ENCODE data around the gene SCFD2.
"Not testable (repeated sequence)": the region's sequence is repeated elsewhere in the genome, so short reads cannot be mapped to it uniquely, and the experiment has no call there.

SCFD2 gene

DNA sequence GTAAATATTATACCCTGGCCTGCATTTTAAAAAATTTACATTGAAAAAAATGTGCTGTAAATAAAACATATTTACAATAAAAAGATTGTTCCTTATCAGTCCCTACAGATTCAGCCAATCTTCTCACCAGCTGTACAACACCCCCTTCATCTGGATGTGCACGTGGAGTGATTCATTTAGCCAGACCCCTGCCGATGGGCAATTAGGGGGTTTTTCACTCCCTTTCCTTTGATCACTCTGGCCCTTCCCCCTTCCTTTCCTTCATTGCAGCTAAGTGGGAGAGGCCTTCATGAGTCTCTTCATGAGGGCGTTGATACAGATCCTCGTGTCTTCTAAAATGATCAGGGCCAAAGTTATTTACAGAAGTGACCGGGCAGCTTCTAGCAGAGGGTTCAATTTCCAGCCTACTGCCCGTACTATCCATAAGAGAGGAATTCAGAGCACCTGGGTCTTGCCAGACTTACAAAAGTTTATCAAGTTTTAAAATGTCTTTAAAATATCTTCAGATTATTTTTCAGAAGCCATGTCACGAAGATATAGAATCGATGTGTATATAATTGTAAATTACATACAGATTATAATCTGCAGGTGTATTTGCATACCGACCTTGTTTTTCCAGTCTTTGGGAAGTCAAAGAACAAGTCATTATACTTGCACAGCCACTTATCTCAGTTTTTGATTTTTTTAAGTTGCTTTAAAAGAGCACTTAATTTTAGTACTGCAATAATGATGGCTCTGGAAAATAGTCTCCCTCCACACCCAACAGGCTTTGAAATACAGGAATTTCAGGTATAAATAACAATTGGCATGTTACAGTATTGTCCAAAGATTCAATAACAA, 525.1 kb downstream of the SCFD2 start:
- no peak for DNase-seq

DNA sequence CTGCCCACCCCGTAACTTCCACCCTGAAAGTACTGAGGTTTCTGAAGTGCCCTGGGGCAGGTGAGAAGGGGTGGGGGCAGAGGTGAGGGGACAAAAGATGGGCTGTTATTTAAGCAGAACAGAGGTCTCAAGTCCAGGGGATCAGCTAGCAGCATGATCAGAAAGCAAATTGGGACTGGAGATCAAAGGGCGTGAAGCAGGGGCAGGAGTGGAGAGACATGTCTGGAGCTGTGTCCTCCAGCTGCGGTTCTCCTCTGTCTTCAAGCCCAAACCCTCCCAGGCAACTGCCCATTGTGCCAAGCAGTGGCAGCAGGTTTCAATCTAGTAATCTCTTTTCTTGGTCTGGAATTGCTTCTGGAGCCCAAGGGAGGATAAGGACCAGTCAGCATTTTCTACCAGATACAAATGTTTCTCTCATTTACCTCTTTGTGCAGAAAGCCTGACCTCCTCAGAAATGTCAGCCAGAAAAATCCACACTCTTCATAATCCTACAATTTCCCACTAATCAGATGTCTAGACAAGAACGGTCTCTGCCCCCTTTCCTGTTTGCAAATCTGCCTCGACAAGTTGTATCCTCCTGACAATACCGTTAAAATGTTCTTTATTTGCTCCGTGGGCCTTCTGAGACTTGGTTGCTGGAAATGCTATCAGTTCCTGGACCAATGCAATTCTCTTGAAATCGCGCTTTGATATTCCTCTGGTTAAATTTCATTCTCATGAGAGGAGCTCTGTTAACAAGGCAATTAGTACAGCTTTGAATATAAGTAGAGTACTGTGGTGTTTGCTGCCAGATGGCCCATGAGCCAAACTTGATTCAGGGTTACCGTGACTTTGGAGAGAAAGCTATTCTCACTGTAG, 526.9 kb downstream of the SCFD2 start:
- DNase-seq = no peak

DNA sequence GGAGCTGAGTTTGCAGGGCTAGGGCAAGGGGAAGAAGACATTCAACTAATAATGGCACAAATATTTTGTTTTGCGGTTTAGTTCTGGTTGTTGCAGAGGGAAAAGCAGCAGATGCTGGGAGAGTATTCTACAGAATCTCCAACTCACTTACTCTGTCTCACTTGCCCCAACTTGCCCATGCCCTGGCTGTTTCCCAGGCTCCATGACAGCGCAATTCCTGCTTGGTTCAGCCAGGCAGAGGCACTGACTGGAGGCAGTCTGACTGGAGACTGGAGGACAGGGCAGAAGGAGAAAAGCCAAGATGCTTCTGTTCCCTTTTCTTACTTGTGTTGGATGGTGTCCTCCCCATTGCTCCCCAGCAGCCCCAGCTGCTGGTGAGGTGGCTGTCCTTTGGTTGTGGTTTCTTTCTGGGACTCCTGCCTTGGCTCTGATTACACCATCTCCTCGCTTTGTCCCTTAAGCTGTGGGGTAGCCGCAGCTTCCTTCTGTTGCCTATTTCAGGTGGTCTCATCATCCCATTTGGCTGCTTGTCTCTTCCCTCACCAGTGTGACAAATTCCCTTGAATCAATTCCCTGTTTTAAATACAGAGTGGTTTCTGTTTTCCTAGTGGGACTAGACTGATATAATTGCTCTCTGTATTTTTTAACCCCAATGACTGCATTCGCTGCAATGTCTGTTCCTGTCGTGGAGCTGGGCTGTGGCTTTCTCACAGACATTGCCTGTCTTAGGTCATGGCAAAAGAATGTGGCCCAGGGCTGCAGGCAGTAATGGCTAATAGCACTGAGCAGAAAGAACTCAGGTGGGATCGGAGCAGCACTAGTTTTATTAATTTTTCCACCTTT, 527.9 kb downstream of the SCFD2 start:
- no peak for DNase-seq

DNA sequence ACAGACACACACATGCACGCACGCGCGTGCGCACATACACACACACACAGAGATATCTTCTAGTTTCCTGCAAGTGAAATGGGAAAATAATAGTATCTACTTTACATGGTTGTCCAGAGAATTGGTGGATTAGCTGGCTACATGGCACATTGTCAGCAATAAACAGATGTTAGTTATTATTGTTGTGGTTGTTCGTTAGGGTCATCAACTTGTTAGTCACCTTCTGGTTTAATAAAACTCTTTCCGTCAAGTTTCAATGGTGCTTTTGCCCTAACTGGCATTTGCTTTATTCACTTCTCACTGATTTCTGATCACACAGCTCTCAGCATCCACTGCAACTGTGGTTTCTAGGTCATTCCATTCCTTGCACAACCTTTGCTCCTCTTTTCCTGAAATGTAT, 529.2 kb downstream of the SCFD2 start:
- DNase-seq = no peak

DNA sequence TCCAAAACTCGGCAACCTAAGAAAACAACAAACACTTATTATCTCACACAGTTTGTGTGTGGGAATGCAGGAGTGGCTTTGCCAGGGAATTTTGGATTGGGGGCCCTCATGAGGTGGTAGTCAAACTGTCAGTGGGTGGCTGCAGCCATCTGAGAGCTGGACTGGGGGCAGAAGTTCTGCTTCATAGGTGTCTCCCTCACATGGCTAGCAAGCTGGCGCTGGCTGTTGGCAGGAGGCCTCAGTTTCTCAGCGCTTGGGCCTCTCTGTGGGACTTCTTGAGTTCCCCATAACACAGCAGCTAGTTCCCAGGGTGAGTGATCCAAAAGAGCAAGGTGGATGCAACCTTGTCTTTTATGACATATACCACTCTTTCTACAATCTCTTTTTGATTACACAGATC, 529.7 kb downstream of the SCFD2 start:
- DNase-seq = no peak

DNA sequence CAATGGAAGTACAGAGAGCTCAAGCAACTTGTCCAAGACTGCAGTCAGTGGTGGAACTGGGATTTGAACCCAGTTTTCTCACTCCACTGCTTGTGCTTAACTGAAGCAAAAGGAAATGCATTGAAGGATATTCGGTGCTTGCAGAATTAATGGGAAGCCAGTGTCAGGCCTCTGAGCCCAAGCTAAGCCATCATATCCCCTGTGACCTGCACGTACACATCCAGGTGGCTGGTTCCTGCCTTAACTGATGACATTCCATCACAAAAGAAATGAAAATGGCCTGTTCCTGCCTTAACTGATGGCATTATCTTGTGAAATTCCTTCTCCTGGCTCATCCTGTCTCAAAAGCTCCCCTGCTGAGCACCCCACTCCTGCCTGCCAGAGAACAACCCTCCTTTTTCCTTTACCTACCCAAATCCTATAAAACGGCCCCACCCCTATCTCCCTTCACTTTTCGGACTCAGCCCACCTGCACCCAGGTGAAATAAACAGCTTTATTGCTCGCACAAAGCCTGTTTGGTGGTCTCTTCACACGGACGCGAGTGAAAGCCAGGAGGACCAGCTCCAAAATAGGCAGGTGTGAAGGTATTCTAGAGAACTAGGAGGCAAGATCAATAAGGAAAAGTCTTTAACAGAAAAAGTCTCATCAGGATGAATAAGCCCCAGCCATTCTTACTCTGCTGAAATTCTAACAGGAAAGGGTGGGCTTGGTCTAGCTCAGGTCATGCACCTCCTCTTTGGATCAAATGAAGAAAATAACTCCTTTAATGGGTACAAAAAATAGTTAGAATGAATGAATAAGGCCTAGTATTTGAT, 531.0 kb downstream of the SCFD2 start:
- DNase-seq = not testable (repeated sequence)

DNA sequence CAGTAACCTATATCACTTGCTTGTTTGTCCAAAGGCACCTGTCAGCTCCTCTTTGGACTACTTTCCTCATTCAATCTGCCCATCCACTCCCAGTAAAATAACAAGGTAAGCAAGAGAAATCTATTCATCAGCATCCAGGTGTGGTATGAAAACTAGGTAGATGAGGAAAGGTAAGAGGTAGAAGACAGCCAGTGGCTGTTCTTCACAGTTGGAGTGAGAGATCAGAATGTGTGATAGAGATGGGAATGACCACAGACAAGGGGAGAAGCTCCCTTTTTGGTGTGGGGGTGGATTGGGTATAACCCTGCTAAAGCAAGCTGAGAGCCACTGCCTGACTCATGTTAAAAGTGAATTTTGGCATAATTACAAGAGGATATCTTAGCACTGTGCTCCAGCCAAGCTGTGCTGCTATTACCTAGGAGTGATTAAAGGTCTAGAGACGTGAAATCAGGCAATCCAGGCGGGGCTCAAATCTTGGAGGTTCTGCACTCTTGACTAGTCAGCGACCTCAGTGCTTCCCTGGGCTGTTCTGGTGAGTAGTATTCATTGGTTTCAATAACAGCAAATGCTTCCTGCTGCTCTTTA, 531.8 kb downstream of the SCFD2 start:
- DNase-seq = no peak

DNA sequence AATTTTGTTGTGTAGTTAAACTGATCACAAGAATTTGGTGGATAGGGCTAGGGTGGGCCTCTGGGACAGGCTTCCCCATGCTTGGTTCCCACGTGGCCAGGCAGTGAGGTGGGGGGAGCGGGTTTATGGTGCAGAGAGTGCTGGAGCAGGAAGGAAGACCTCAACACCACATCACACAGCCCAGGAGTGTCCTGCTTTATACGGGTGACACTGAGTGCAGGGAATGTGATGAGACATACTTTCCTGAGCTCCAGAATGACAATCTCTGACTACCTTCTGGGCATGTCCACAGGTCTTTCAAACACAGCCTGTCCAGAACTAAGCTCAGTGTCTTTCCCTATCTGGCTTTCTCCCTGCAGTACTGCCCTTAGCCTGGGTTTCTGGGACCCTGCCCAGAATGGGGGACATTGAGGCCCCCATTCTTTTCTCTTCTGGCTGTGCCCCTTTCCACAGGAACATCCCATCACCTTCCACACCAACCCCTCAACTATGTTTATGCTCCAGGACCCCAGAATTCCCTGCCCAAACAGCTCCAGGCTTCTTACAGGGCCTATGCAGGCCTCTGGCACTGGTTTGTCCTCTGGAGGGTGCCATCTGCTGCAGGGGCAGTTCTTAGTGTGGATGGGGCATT, 540.3 kb downstream of the SCFD2 start:
- DNase-seq = no peak

DNA sequence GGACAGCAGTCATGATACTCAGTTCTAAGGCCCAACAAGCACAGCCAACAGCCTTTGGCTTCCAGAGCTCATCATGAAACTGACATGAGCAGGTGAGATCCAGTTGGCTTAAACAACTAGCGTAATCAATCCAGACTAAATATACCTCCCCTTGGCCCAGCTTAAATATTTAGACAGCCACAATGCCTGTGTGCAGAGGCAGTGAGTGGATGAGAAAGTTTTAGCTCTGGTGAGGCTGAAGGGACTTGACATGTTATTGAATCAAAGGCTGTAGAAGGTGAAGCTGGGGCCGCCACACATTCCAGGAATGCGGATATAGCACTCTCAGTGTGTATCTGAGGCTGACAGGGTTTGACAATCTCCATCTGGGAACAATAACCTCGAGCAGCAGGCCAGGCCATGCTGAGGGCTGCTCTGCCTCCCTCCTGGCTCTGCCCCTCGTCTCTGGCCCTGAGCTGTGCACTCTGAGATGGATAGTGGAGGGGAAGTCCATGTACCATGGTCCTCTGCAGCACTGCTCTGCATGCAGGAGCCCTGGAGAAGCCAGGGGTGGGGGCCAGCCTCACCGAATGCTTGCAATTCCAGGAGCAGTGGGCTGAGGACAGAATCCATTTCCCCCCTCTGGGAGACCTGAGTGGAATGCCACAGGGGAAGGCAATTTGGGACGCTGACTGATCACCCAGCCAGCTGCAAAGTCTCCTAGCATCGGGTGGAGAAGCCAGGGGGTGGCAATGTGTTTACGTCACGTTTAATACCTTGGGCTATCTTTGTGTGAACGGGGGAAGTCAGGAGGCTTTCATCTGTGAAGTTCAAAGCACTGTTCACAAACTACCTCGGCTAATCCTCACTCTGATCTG, 541.0 kb downstream of the SCFD2 start:
- DNase-seq = no peak

DNA sequence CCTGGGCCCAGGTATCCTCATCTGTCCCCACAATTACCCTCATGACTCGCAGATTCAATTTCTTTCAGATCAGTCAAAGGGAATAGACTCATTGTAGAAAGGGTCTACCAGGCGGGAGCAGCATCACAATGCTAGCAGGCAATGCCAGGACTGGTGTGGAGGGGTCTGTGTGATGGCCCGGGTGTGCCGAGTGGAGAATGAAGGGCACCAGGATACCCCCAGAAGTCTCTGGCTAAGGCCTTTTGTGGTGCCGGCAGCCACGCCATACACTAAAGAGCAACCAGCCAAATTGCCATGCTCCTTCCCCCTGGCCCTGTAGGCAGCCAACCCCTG, 541.6 kb downstream of the SCFD2 start:
- DNase-seq = no peak

DNA sequence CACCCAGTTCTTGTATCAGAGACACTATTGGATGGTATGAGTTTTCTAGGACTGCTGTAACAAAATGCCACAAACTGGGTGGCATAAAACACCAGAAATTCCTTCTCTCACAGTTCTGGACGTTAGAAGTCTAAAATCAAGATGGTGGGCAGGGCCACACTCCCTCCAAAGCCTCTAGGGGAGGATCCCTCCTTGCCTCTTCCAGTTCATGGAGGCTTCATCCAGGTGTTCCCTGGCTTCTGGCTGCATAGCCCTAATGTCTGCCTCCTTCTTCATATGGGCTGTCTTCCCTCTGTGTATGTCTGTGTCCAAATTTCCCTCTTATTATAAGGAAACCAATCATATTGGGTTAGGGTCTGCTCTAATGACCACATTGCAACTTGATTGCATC, 542.2 kb downstream of the SCFD2 start:
- no peak for DNase-seq

Measured in NK-92 treated with Interleukin-12 subunit alpha and Interleukin-12 subunit beta, amount 100 ng/mL, for 24 hours (cell line).